ENCODE data around the gene BTN1A1. TPM values are rescaled to one million over a fixed set of nuclear protein-coding genes. Genes with fewer than 3 reads are reported as not detected.
"Not testable (repeated sequence)": the region's sequence is repeated elsewhere in the genome, so short reads cannot be mapped to it uniquely, and the experiment has no call there.

Gene BTN1A1
- total RNA-seq, 1 experiment from 2014 or later: 0.10 TPM

DNA sequence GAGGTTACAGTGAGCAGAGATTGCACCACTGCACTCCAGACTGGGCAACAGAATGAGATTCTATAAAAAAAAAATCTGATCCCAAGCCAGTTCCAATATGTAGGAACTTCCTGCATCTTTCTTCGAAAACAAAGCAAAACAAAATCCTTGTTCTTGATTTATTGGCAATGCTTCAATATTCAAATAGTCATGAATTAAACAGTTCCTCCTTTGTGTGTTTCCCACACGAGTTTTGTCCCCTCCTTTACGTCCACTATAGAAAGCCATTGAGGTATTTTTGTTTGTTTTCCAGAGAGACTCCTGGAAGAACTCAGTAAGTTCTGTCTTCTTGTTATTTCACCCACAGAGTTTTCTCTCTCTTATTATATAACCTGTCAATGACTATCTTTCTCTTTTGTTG is 7.6 kb downstream of the BTN1A1 start:
- DNase-seq (ENCODE audit: low read depth, low spot score): no peak
- TF ChIP-seq POLR2AphosphoS5 (IDR thresholded peaks at IDR 0.05; ENCODE audit: low read depth, low read length) (no peak), SIN3A (IDR thresholded peaks at IDR 0.05; ENCODE audit: borderline replicate concordance, insufficient read depth, low read depth, low read length) (no peak), REST (IDR thresholded peaks at IDR 0.05; ENCODE audit: insufficient read depth in 1 of 2, low read depth in 2 of 2, low read length in 1 of 2) (no peak), TCF7L2 (IDR thresholded peaks at IDR 0.05; ENCODE audit: low read depth, low read length) (no peak)
- TF ChIP-seq, protein P1, sequence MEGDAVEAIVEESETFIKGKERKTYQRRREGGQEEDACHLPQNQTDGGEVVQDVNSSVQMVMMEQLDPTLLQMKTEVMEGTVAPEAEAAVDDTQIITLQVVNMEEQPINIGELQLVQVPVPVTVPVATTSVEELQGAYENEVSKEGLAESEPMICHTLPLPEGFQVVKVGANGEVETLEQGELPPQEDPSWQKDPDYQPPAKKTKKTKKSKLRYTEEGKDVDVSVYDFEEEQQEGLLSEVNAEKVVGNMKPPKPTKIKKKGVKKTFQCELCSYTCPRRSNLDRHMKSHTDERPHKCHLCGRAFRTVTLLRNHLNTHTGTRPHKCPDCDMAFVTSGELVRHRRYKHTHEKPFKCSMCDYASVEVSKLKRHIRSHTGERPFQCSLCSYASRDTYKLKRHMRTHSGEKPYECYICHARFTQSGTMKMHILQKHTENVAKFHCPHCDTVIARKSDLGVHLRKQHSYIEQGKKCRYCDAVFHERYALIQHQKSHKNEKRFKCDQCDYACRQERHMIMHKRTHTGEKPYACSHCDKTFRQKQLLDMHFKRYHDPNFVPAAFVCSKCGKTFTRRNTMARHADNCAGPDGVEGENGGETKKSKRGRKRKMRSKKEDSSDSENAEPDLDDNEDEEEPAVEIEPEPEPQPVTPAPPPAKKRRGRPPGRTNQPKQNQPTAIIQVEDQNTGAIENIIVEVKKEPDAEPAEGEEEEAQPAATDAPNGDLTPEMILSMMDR (IDR thresholded peaks at IDR 0.05): no peak
- ChIA-PET POLR2A (no interaction called here), CTCF (no interaction called here)
- intact Hi-C loops (cut with micrococcal nuclease; ENCODE audit: unreplicated experiment) (no loop called here), in situ Hi-C loops (cut with HindIII; ENCODE audit: low pct_unique_long_range_greater_than_20kb, low sequenced_read_pairs) (no loop called here)
- ATAC-seq: no peak
- no peak overlapping the region for H3K4me3 ChIP-seq (ENCODE audit: low read depth in 2 of 2, low read length in 2 of 2)
- no peaks in the 10 kb centered on the region for H3K9me3 ChIP-seq (ENCODE audit: control insufficient read depth, insufficient read depth, low read depth, low read length)
- H3K4me1 ChIP-seq (ENCODE audit: control insufficient read depth, insufficient read depth, low read length): no peaks in the 10 kb centered on the region
- no peaks in the 10 kb centered on the region for H3K36me3 ChIP-seq (ENCODE audit: control insufficient read depth, insufficient read depth, low read length)
- BruUV-seq (replicated peaks): no TSS peak
- peaks cover 3% of the 10 kb centered on the region; the same call in 1 of the 2 replicates for H3K27me3 ChIP-seq (ENCODE audit: control insufficient read depth, insufficient read depth, low read length)
- H3K27ac ChIP-seq (ENCODE audit: low read length): no peak overlapping the region

DNA sequence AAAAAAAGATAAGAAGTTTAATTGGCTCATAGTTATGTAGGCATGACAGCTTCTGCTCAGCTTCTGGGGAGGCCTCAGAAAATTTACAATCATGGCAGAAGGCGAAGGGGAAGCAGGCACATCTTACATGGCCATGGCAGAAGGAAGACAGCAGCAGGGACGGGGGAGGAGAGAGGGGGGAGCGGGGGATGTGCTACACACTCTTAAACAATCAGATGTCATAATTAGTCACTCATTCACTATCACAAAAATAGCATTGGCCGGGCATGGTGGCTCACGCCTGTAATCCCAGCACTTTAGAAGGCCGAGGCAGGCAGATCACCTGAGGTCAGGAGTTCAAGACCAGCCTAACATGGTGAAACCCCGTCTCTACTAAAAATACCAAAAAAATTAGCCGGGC is 10.9 kb downstream of the BTN1A1 start:
- H3K27ac ChIP-seq (ENCODE audit: low read length); DNase-seq (ENCODE audit: low read depth, low spot score); H3K4me3 ChIP-seq (ENCODE audit: low read depth in 2 of 2, low read length in 2 of 2); in situ Hi-C loops (cut with HindIII; ENCODE audit: low pct_unique_long_range_greater_than_20kb, low sequenced_read_pairs); H3K4me1 ChIP-seq (ENCODE audit: control insufficient read depth, insufficient read depth, low read length); H3K9me3 ChIP-seq (ENCODE audit: control insufficient read depth, insufficient read depth, low read depth, low read length); ATAC-seq; BruUV-seq (replicated peaks); intact Hi-C loops (cut with micrococcal nuclease; ENCODE audit: unreplicated experiment); CTCF ChIA-PET; H3K36me3 ChIP-seq (ENCODE audit: control insufficient read depth, insufficient read depth, low read length); H3K27me3 ChIP-seq (ENCODE audit: control insufficient read depth, insufficient read depth, low read length); POLR2A ChIA-PET: not testable (repeated sequence)

DNA sequence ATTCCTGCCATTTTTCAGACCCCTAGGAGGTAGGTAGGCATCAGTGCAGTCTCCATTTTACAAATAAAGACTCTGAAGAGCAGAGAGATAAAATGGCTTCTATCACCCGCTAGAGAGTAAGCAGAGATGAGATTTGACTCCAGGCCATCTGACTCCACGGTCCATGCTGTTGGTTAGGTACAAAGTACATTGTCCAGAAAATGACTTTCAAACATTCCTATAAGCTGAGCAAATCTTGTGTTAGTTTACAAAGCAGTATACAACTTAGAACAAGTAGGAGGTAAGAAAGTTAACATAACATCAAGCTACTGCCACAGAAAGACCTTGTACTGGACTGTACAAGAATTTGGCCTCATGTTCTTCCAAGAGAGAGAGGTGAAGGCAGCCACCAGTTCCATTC is 14.9 kb downstream of the BTN1A1 start:
- DNase-seq (ENCODE audit: low read depth, low spot score): no peak
- no peaks in the 10 kb centered on the region for H3K27me3 ChIP-seq (ENCODE audit: control insufficient read depth, insufficient read depth, low read length)
- no TSS peak for BruUV-seq (replicated peaks)
- H3K4me1 ChIP-seq (ENCODE audit: control insufficient read depth, insufficient read depth, low read length): no peaks in the 10 kb centered on the region
- H3K9me3 ChIP-seq (ENCODE audit: control insufficient read depth, insufficient read depth, low read depth, low read length): no peaks in the 10 kb centered on the region
- ATAC-seq: no peak; the same call in 1 of the 2 replicates
- no peak overlapping the region for H3K4me3 ChIP-seq (ENCODE audit: low read depth in 2 of 2, low read length in 2 of 2)
- in situ Hi-C loops (cut with HindIII; ENCODE audit: low pct_unique_long_range_greater_than_20kb, low sequenced_read_pairs): no loop called here
- ChIA-PET CTCF (no interaction called here), POLR2A (no interaction called here)
- TF ChIP-seq REST (IDR thresholded peaks at IDR 0.05; ENCODE audit: insufficient read depth in 1 of 2, low read depth in 2 of 2, low read length in 1 of 2) (no peak), SIN3A (IDR thresholded peaks at IDR 0.05; ENCODE audit: borderline replicate concordance, insufficient read depth, low read depth, low read length) (no peak), POLR2AphosphoS5 (IDR thresholded peaks at IDR 0.05; ENCODE audit: low read depth, low read length) (no peak), TCF7L2 (IDR thresholded peaks at IDR 0.05; ENCODE audit: low read depth, low read length) (no peak)
- TF ChIP-seq, protein P1 (IDR thresholded peaks at IDR 0.05): no peak
- no peak overlapping the region for H3K27ac ChIP-seq (ENCODE audit: low read length)
- H3K36me3 ChIP-seq (ENCODE audit: control insufficient read depth, insufficient read depth, low read length): no peaks in the 10 kb centered on the region
- intact Hi-C loops (cut with micrococcal nuclease; ENCODE audit: unreplicated experiment): no loop called here

All from Panc1 (cell line).